Panc1 (cell line): ENCODE data around the gene TMEM207.

Experiments used
- CTCF ChIP-seq: fragments of 450-650 bp; IDR thresholded peaks from 2 replicates; pipeline ENCODE4 v1.5.1; 2017; ENCODE audit warnings: mild to moderate bottlenecking
- POLR2AphosphoS5 ChIP-seq: IDR thresholded peaks from 2 replicates; pipeline ENCODE4 v1.6.1; 2012; ENCODE audit warnings: mild to moderate bottlenecking, low read depth, low read length, moderate library complexity
- SIN3A ChIP-seq: IDR thresholded peaks from 2 replicates; pipeline ENCODE4 v1.6.1; 2012; ENCODE audit warnings: low read depth, mild to moderate bottlenecking, low read length, moderate library complexity, borderline replicate concordance; ENCODE audit not compliant: insufficient read depth

GRCh38 chr3:190382082-190382481, 67.6 kb downstream of the TMEM207 start:
- TF ChIP-seq CTCF (no peak), SIN3A (no peak), POLR2AphosphoS5 (no peak)
